ENCODE measurements around the gene CEMIP2. TPM values are rescaled to one million over a fixed set of nuclear protein-coding genes. Genes with fewer than 3 reads are reported as not detected.

CEMIP2 gene
- total and polyA plus RNA-seq, 10 of the 15 experiments (the other 5 are each of a cell fraction or from before 2014, with no cell fraction given): 0.50 to 19.2 (median 1.2) TPM

DNA sequence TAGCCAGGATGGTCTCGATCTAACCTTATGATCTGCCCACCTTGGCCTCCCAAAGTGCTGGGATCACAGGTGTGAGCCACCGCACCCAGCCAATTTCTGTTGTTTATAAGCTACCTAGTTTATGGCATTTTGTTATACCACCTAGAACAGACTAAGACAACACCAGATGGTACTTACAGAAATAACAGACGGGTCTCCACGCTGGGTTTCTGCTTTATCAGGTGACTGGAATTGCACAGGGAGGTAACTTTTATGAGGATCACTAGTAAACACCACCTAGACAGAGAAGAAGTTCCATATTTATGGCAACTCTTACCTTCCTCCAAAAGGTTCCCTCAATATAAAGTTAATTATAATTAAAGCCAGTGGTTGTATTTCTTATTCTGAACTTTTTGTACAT lies 74.0 kb downstream of the CEMIP2 start:
- in situ Hi-C loops (cut with MboI) (no loop called here), intact Hi-C loops (cut with micrococcal nuclease; ENCODE audit: unreplicated experiment) (no loop called here)
- FAIRE-seq (no peak), DNase-seq (ENCODE audit: low read depth, low spot score) (no peak), ATAC-seq (no peak)
- ChIA-PET SMC1A (ENCODE audit: uncharacterized antibody, unreplicated experiment) (no interaction called here), RAD21 (ENCODE audit: unreplicated experiment) (no interaction called here), CTCF (no interaction called here), POLR2A (no interaction called here)
- no peak overlapping the region for H2AFZ ChIP-seq (ENCODE audit: control insufficient read depth, low read depth, low read length)
- no TSS peak for BruUV-seq (replicated peaks)
- no peak for TF ChIP-seq SUZ12 (IDR thresholded peaks at IDR 0.05; ENCODE audit: unreplicated experiment)
- TF ChIP-seq NBN (IDR thresholded peaks at IDR 0.05): no peak
- no peak for TF ChIP-seq SP1 (IDR thresholded peaks at IDR 0.05; ENCODE audit: low read depth, low read length)
- TF ChIP-seq PRDM15 (CRISPR knock-in tag; IDR thresholded peaks at IDR 0.05): no peak
- TF ChIP-seq SRF (IDR thresholded peaks at IDR 0.05; ENCODE audit: low read depth in 2 of 2, low read length in 2 of 2): no peak
- no peak for TF ChIP-seq MTA2 (IDR thresholded peaks at IDR 0.05; ENCODE audit: low read depth)
- TF ChIP-seq IRF4 (IDR thresholded peaks at IDR 0.05; ENCODE audit: low read depth, low read length): no peak
- no peak for TF ChIP-seq CHD2 (IDR thresholded peaks at IDR 0.05; ENCODE audit: borderline replicate concordance, low read depth, low read length)
- no peak for TF ChIP-seq MYB (IDR thresholded peaks at IDR 0.05; ENCODE audit: borderline replicate concordance, low read depth, low read length)
- TF ChIP-seq, protein P1, sequence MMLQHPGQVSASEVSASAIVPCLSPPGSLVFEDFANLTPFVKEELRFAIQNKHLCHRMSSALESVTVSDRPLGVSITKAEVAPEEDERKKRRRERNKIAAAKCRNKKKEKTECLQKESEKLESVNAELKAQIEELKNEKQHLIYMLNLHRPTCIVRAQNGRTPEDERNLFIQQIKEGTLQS (IDR thresholded peaks at IDR 0.05; ENCODE audit: borderline replicate concordance, extremely low read depth, low read depth, low read length): no peak
- no peak for TF ChIP-seq CEBPB (IDR thresholded peaks at IDR 0.05; ENCODE audit: borderline replicate concordance in 1 of 2, low read depth in 2 of 2, low read length in 2 of 2)
- TF ChIP-seq ATF7 (IDR thresholded peaks at IDR 0.05; ENCODE audit: low read depth): no peak
- no peak for TF ChIP-seq RELA (IDR thresholded peaks at IDR 0.05; ENCODE audit: borderline replicate concordance, partially characterized antibody)
- TF ChIP-seq, protein P2, sequence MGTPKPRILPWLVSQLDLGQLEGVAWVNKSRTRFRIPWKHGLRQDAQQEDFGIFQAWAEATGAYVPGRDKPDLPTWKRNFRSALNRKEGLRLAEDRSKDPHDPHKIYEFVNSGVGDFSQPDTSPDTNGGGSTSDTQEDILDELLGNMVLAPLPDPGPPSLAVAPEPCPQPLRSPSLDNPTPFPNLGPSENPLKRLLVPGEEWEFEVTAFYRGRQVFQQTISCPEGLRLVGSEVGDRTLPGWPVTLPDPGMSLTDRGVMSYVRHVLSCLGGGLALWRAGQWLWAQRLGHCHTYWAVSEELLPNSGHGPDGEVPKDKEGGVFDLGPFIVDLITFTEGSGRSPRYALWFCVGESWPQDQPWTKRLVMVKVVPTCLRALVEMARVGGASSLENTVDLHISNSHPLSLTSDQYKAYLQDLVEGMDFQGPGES (IDR thresholded peaks at IDR 0.05): no peak
- no peak for TF ChIP-seq NR2C2 (IDR thresholded peaks at IDR 0.05; ENCODE audit: borderline replicate concordance, control insufficient read depth, insufficient read length, low read depth)
- no peak overlapping the region for H3K9ac ChIP-seq (ENCODE audit: control insufficient read depth, insufficient read depth, low read length)
- H4K20me1 ChIP-seq (ENCODE audit: control insufficient read depth, insufficient read depth): no peaks in the 10 kb centered on the region
- H3K27me3 ChIP-seq (replicated peaks in 1 of 2; ENCODE audit: control insufficient read depth in 2 of 2, insufficient read depth in 2 of 2, low read length in 1 of 2): no peaks in the 10 kb centered on the region
- H3K79me2 ChIP-seq (ENCODE audit: control insufficient read depth, insufficient read depth, low read length): no peaks in the 10 kb centered on the region
- H3K4me2 ChIP-seq (ENCODE audit: control insufficient read depth, insufficient read depth): no peak overlapping the region
- no peak overlapping the region for H3K4me3 ChIP-seq
- H3K4me1 ChIP-seq (ENCODE audit: control insufficient read depth, insufficient read depth, low read length): no peaks in the 10 kb centered on the region
- H3K27ac ChIP-seq (ENCODE audit: control insufficient read depth, insufficient read depth): no peak overlapping the region
- 29% methylated on average over 4 of the region's 4 CpGs for WGBS (ENCODE audit: insufficient coverage, insufficient replicate concordance, low lambda C conversion rate, missing lambda C conversion rate)
- no peaks in the 10 kb centered on the region for H3K9me3 ChIP-seq (replicated peaks; ENCODE audit: control insufficient read depth, insufficient read depth, low read length)
- H3K36me3 ChIP-seq (ENCODE audit: control insufficient read depth in 2 of 2, insufficient read depth in 2 of 2, low read length in 1 of 2): no peaks in the 10 kb centered on the region

Measured in GM12878 (cell line).